ENCODE data around the gene MAP4K4. TPM values are rescaled to one million over a fixed set of nuclear protein-coding genes. Genes with fewer than 3 reads are reported as not detected.

MAP4K4 gene
- total and polyA plus RNA-seq, 2 of the 4 experiments (the other 2 are of a cell fraction): 89.4 to 124 TPM

- TF ChIP-seq NFE2L2 (IDR thresholded peaks at IDR 0.05; ENCODE audit: low read depth, low read length) (no peak), MXI1 (IDR thresholded peaks at IDR 0.05; ENCODE audit: borderline replicate concordance, low read depth, low read length) (no peak), RFX5 (IDR thresholded peaks at IDR 0.05; ENCODE audit: low read depth, low read length) (no peak), FOS (IDR thresholded peaks at IDR 0.05; ENCODE audit: low read depth, low read length) (no peak)
These were observed 79.8 kb downstream of the MAP4K4 start (continued) for GRCh38 chr2:101777337-101777736.

DNA sequence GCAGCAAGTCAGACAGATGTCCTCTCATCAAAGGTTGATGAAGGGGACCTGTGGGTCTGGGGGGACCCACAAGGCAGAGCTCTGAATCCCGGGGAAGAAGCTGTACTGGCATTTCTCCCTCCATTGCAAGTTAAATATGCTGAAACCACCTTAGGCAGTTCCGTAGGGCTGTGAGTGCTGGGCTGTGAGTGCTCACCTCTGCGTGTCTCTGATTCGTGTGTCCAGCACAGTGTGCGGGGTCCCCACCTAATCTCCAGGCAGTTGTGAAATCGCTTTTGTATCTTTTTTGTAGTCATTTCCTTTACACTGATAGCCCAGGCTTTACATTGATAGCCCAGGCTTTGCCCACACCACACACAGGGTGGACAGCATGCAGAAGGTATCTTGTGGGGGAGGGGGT lies 80.6 kb downstream of the MAP4K4 start:
- no peak overlapping the region for H3K56ac ChIP-seq (ENCODE audit: extremely low read depth, insufficient read depth, low read length)
- TF ChIP-seq CHD1 (IDR thresholded peaks at IDR 0.05; ENCODE audit: low read depth, low read length): no peak
- TF ChIP-seq RFX5 (IDR thresholded peaks at IDR 0.05; ENCODE audit: low read depth, low read length): no peak
- no peak for TF ChIP-seq MAZ (IDR thresholded peaks at IDR 0.05; ENCODE audit: borderline replicate concordance, low read depth, low read length)
- no peak for TF ChIP-seq MAFK (IDR thresholded peaks at IDR 0.05; ENCODE audit: low read depth, low read length)
- no peak for TF ChIP-seq MXI1 (IDR thresholded peaks at IDR 0.05; ENCODE audit: borderline replicate concordance, low read depth, low read length)
- TF ChIP-seq, protein P1, sequence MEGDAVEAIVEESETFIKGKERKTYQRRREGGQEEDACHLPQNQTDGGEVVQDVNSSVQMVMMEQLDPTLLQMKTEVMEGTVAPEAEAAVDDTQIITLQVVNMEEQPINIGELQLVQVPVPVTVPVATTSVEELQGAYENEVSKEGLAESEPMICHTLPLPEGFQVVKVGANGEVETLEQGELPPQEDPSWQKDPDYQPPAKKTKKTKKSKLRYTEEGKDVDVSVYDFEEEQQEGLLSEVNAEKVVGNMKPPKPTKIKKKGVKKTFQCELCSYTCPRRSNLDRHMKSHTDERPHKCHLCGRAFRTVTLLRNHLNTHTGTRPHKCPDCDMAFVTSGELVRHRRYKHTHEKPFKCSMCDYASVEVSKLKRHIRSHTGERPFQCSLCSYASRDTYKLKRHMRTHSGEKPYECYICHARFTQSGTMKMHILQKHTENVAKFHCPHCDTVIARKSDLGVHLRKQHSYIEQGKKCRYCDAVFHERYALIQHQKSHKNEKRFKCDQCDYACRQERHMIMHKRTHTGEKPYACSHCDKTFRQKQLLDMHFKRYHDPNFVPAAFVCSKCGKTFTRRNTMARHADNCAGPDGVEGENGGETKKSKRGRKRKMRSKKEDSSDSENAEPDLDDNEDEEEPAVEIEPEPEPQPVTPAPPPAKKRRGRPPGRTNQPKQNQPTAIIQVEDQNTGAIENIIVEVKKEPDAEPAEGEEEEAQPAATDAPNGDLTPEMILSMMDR (conservative IDR thresholded peaks at IDR 0.05; ENCODE audit: low read depth, low read length): no peak
- no peak for TF ChIP-seq SMC3 (IDR thresholded peaks at IDR 0.05; ENCODE audit: low read depth, low read length)
- no peak for TF ChIP-seq NFE2L2 (IDR thresholded peaks at IDR 0.05; ENCODE audit: low read depth, low read length)
- no peak for TF ChIP-seq BHLHE40 (IDR thresholded peaks at IDR 0.05; ENCODE audit: low read depth, low read length)
- TF ChIP-seq RCOR1 (IDR thresholded peaks at IDR 0.05; ENCODE audit: insufficient replicate concordance, low read length): no peak
- TF ChIP-seq RAD21 (IDR thresholded peaks at IDR 0.05; ENCODE audit: low read length): no peak
- TF ChIP-seq FOS (IDR thresholded peaks at IDR 0.05; ENCODE audit: low read depth, low read length): no peak
- TF ChIP-seq POLR2A (IDR thresholded peaks at IDR 0.05; ENCODE audit: low read depth, low read length): no peak
- TF ChIP-seq CEBPB (IDR thresholded peaks at IDR 0.05; ENCODE audit: low read depth, low read length): no peak
- TF ChIP-seq, protein P2, sequence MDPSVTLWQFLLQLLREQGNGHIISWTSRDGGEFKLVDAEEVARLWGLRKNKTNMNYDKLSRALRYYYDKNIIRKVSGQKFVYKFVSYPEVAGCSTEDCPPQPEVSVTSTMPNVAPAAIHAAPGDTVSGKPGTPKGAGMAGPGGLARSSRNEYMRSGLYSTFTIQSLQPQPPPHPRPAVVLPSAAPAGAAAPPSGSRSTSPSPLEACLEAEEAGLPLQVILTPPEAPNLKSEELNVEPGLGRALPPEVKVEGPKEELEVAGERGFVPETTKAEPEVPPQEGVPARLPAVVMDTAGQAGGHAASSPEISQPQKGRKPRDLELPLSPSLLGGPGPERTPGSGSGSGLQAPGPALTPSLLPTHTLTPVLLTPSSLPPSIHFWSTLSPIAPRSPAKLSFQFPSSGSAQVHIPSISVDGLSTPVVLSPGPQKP (IDR thresholded peaks at IDR 0.05; ENCODE audit: borderline replicate concordance, low read depth, low read length): no peak

More for the DNA sequence above, 80.6 kb downstream of the MAP4K4 start:
- dilution Hi-C loops (cut with HindIII; ENCODE audit: low sequenced_read_pairs, unreplicated experiment): no loop called here
- Histone ChIP-seq H4K8ac (ENCODE audit: low read depth in 2 of 2, low read length in 2 of 2) (no peak overlapping the region), H3K36me3 (ENCODE audit: control insufficient read depth, insufficient read depth, low read length) (no peaks in the 10 kb centered on the region), H4K20me1 (ENCODE audit: insufficient read depth, low read length) (peaks cover 99% of the 10 kb centered on the region), H3K9me1 (ENCODE audit: insufficient read depth, low read length) (peaks cover 34% of the 10 kb centered on the region), H2BK20ac (ENCODE audit: low read depth, low read length) (no peak overlapping the region), H4K91ac (ENCODE audit: insufficient read depth, low read depth, low read length) (no peak overlapping the region), H2AK5ac (ENCODE audit: low read depth, low read length) (no peak overlapping the region), H3K23ac (ENCODE audit: low read depth, low read length) (no peak overlapping the region), H3K4me3 (ENCODE audit: insufficient read depth, low read depth, low read length) (no peak overlapping the region), H3K79me1 (ENCODE audit: low read depth in 1 of 2, low read length in 2 of 2) (peaks cover 14 to 85% of the 10 kb centered on the region in 2 experiments), H3K14ac (replicated peaks; ENCODE audit: low read depth, low read length) (no peak overlapping the region), H3K27ac (ENCODE audit: insufficient read depth, low read length) (no peak overlapping the region), H3K27me3 (ENCODE audit: control insufficient read depth, insufficient read depth, low read length) (no peaks in the 10 kb centered on the region), H3K4me2 (ENCODE audit: low read depth, low read length) (no peak overlapping the region), H3K9me3 (ENCODE audit: control insufficient read depth, insufficient read depth, low read length) (no peaks in the 10 kb centered on the region), H3K4ac (ENCODE audit: low read depth, low read length) (no peak overlapping the region), H3K18ac (ENCODE audit: low read depth, low read length) (no peak overlapping the region), H2AFZ (replicated peaks; ENCODE audit: low read length, poor library complexity) (no peak overlapping the region), H3K9ac (ENCODE audit: low read depth, low read length) (no peak overlapping the region), H2BK120ac (ENCODE audit: low read depth, low read length) (no peak overlapping the region), H4K5ac (ENCODE audit: low read depth, low read length) (no peak overlapping the region), H3K4me1 (ENCODE audit: control insufficient read depth, insufficient read depth, low read length) (peaks cover 27% of the 10 kb centered on the region), H2AK9ac (replicated peaks; ENCODE audit: low read depth, low read length, poor library complexity) (no peak overlapping the region), H2BK5ac (ENCODE audit: low read depth, low read length, poor library complexity, severe bottlenecking) (no peak overlapping the region), H2BK15ac (ENCODE audit: low read depth, low read length) (no peak overlapping the region)
- ChIA-PET CTCF (interaction anchor here (0.6 kb wide), 1 partner anchor 53 kb away, joined by 3 read pairs; no protein-coding TSS in a partner anchor), POLR2A (ENCODE audit: unreplicated experiment) (no interaction called here)
- intact Hi-C loops (cut with micrococcal nuclease): loop anchor here (5.0 kb wide), 1 partner anchor 39 kb away; no protein-coding TSS in a partner anchor
- DNase-seq (no peak), ATAC-seq (ENCODE audit: low read depth) (no peak)
- in situ Hi-C loops (cut with MboI; ENCODE audit: low sequenced_read_pairs): no loop called here
- 100% methylated on average over 3 of the region's 6 CpGs; no CpG with 5 or more reads in 1 of the 2 experiments for WGBS, 2 experiments (ENCODE audit: extremely low coverage in 2 of 2, insufficient read length in 1 of 2)
- no TSS peak for BruUV-seq (replicated peaks)
